Endodermal cell (in vitro differentiated cells): ENCODE measurements around the gene NECAB2. TPM values are rescaled to one million over a fixed set of nuclear protein-coding genes. Genes with fewer than 3 reads are reported as not detected.

Experiments used
- DNase-seq: peaks from one replicate; pipeline ENCODE4 v3.0.0-alpha.2; 2017
- H3K27ac ChIP-seq: 2 replicates; pipeline ENCODE4 v1.5.1; 2013; ENCODE audit warnings: mild to moderate bottlenecking, low read depth, low read length, moderate library complexity
- H3K27me3 ChIP-seq: 2 replicates; pipeline ENCODE4 v1.6.1; 2013; ENCODE audit warnings: mild to moderate bottlenecking, low read length, moderate library complexity; ENCODE audit not compliant: insufficient read depth, control insufficient read depth, poor library complexity, severe bottlenecking
- H3K36me3 ChIP-seq: 2 replicates; pipeline ENCODE4 v1.7.0; 2013; ENCODE audit warnings: mild to moderate bottlenecking, low read length, moderate library complexity; ENCODE audit not compliant: control insufficient read depth, insufficient read depth
- H3K4me1 ChIP-seq: one replicate; pipeline ENCODE4 v1.7.0; 2013; ENCODE audit warnings: low read length; ENCODE audit not compliant: control insufficient read depth, insufficient read depth
- H3K4me3 ChIP-seq: 2 replicates; pipeline ENCODE4 v1.5.1; 2013; ENCODE audit warnings: mild to moderate bottlenecking, low read length, moderate library complexity
- H3K9ac ChIP-seq: 2 replicates; pipeline ENCODE4 v1.6.1; 2013; ENCODE audit warnings: mild to moderate bottlenecking, low read length, moderate library complexity; ENCODE audit not compliant: poor library complexity, severe bottlenecking; ENCODE audit errors: extremely low read depth
- H3K9me3 ChIP-seq: 2 replicates; pipeline ENCODE4 v1.6.1; 2013; ENCODE audit warnings: mild to moderate bottlenecking, low read length, moderate library complexity; ENCODE audit not compliant: control insufficient read depth
- H3K27ac Mint-ChIP-seq: 2 replicates; pipeline ENCODE4 v1.8.0; 2020; ENCODE audit warnings: mixed read lengths
- H3K27me3 Mint-ChIP-seq: 2 replicates; pipeline ENCODE4 v1.8.0; 2021; ENCODE audit warnings: mild to moderate bottlenecking, mixed read lengths; ENCODE audit not compliant: insufficient read depth
- H3K36me3 Mint-ChIP-seq: 2 replicates; pipeline ENCODE4 v1.8.0; 2020; ENCODE audit warnings: low read depth, mixed read lengths
- H3K4me1 Mint-ChIP-seq: 2 replicates; pipeline ENCODE4 v1.8.0; 2020; ENCODE audit warnings: mixed read lengths
- H3K4me3 Mint-ChIP-seq: 2 replicates; pipeline ENCODE4 v1.8.0; 2020; ENCODE audit warnings: mild to moderate bottlenecking, moderate library complexity, mixed read lengths
- H3K9me3 Mint-ChIP-seq: 2 replicates; pipeline ENCODE4 v1.8.0; 2020; ENCODE audit warnings: mild to moderate bottlenecking, mixed read lengths
- CTCF ChIP-seq: fragments of 200-600 bp; sonication (generic); conservative IDR thresholded peaks from 2 replicates; pipeline ENCODE4 v1.5.0; 2021; ENCODE audit warnings: antibody characterized with exemption, mild to moderate bottlenecking
- WGBS, 2 experiments: methylation state at CpG; one replicate each; pipeline versions ENCODE4 v1.1.5 to v1.1.7; 2013; ENCODE audit warnings: missing lambda C conversion rate in 2 of 2, mixed read lengths in 1 of 2; ENCODE audit not compliant: insufficient coverage in 1 of 2, insufficient read length in 1 of 2; 5-methylcytosine and 5-hydroxymethylcytosine counted together
- total RNA-seq, 2 donors: library from RNA; stranded (reverse); fragmentation: NEBNext Ultra II Directional in 1 of 2; extraction: Animal tissue kit (Norgen Biotek cat#: 25700) in 1 of 2; gene quantifications; 2 replicates in 1 of 2; 3 replicates in 1 of 2; pipeline ENCODE4 v1.2.1, GENCODE V29; 2021

Gene NECAB2
- total RNA-seq, 2 donors from 2014 or later: 2.7 to 3.3 TPM

GRCh38 chr16:83930730-83931500 is 37.1 kb upstream of the NECAB2 start:
- Mint-ChIP-seq H3K4me3 (no peak overlapping the region), H3K27ac (no peak overlapping the region), H3K27me3 (no peaks in the 10 kb centered on the region), H3K36me3 (peaks cover 9% of the 10 kb centered on the region), H3K9me3 (no peaks in the 10 kb centered on the region), H3K4me1 (peaks cover 11% of the 10 kb centered on the region)
- no peaks in the 10 kb centered on the region for H3K36me3 ChIP-seq
- H3K9ac ChIP-seq: no peak overlapping the region
- no peak for DNase-seq
- no peaks in the 10 kb centered on the region for H3K9me3 ChIP-seq
- H3K4me3 ChIP-seq: no peak overlapping the region
- H3K27ac ChIP-seq: no peak overlapping the region
- 91 to 96% methylated on average over 10 to 22 of the region's 22 CpGs for WGBS, 2 experiments
- no peaks in the 10 kb centered on the region for H3K27me3 ChIP-seq
- H3K4me1 ChIP-seq: no peaks in the 10 kb centered on the region
- no peak for TF ChIP-seq CTCF

GRCh38 chr16:83931556-83931955 is 36.5 kb upstream of the NECAB2 start:
- no peak for DNase-seq
- no peak for TF ChIP-seq CTCF
- Mint-ChIP-seq H3K27me3 (no peaks in the 10 kb centered on the region), H3K9me3 (no peaks in the 10 kb centered on the region), H3K27ac (no peak overlapping the region), H3K4me1 (peaks cover 8% of the 10 kb centered on the region), H3K4me3 (no peak overlapping the region), H3K36me3 (peaks cover 7% of the 10 kb centered on the region)
- Histone ChIP-seq H3K27ac (no peak overlapping the region), H3K9ac (no peak overlapping the region), H3K9me3 (no peaks in the 10 kb centered on the region), H3K4me3 (no peak overlapping the region), H3K4me1 (no peaks in the 10 kb centered on the region), H3K36me3 (no peaks in the 10 kb centered on the region), H3K27me3 (no peaks in the 10 kb centered on the region)
- 97 to 98% methylated on average over 14 to 17 of the region's 17 CpGs for WGBS, 2 experiments

- Histone ChIP-seq H3K27me3 (no peaks in the 10 kb centered on the region), H3K9me3 (no peaks in the 10 kb centered on the region), H3K36me3 (no peaks in the 10 kb centered on the region), H3K9ac (no peak overlapping the region), H3K4me3 (no peak overlapping the region), H3K27ac (no peak overlapping the region), H3K4me1 (no peaks in the 10 kb centered on the region)
- DNase-seq: no peak
- peak; percentile 27 for TF ChIP-seq CTCF
- Mint-ChIP-seq H3K4me1 (peaks cover 2% of the 10 kb centered on the region), H3K27me3 (no peaks in the 10 kb centered on the region), H3K4me3 (no peak overlapping the region), H3K9me3 (no peaks in the 10 kb centered on the region), H3K36me3 (peaks cover 12% of the 10 kb centered on the region), H3K27ac (no peak overlapping the region)
- WGBS, 2 experiments: 93 to 96% methylated on average over 7 to 11 of the region's 11 CpGs
Measured at GRCh38 chr16:83932304-83932703, 35.7 kb upstream of the NECAB2 start.
